RPMI8226 (cell line): ENCODE results near the gene SOX8.
A peak's percentile ranks its signal among the peaks of the same experiment; 100 is the strongest.

Source experiments
- DNase-seq: peaks from one replicate; pipeline ENCODE4 v3.0.0-alpha.2; 2015

SOX8 gene

GRCh38 chr16:1010815-1011214 is 29.2 kb downstream of the SOX8 start:
- DNase-seq, result no peak

GRCh38 chr16:1011316-1012082 is 29.9 kb downstream of the SOX8 start:
- DNase-seq, result no peak

- DNase-seq, result no peak
These were observed 30.6 kb downstream of the SOX8 start for GRCh38 chr16:1012135-1012534.

GRCh38 chr16:1012722-1013592 is 31.4 kb downstream of the SOX8 start:
- peak; percentile 65 for DNase-seq

GRCh38 chr16:1013593-1013900 is 32.0 kb downstream of the SOX8 start:
- no peak for DNase-seq

- no peak for DNase-seq
These were observed 32.7 kb downstream of the SOX8 start for GRCh38 chr16:1014221-1014620.

- DNase-seq, result no peak
These were observed 33.4 kb downstream of the SOX8 start for GRCh38 chr16:1014771-1015495.

- no peak for DNase-seq
These were observed 37.1 kb downstream of the SOX8 start for GRCh38 chr16:1018447-1019198.

- peak; percentile 62 for DNase-seq
These were observed 37.9 kb downstream of the SOX8 start for GRCh38 chr16:1019231-1020090.

GRCh38 chr16:1020091-1020399 is 38.5 kb downstream of the SOX8 start:
- no peak for DNase-seq

- DNase-seq, result no peak
These were observed 39.0 kb downstream of the SOX8 start for GRCh38 chr16:1020591-1020990.

GRCh38 chr16:1021553-1022160 is 40.1 kb downstream of the SOX8 start:
- DNase-seq, result no peak

GRCh38 chr16:1022466-1022865 is 40.9 kb downstream of the SOX8 start:
- DNase-seq, result no peak

GRCh38 chr16:1024138-1024537 is 42.6 kb downstream of the SOX8 start:
- DNase-seq, result no peak

GRCh38 chr16:1025183-1025809 is 43.7 kb downstream of the SOX8 start:
- DNase-seq, result peak; percentile 31

GRCh38 chr16:1026057-1026783 is 44.6 kb downstream of the SOX8 start:
- no peak for DNase-seq

- DNase-seq, result no peak
These were observed 45.4 kb downstream of the SOX8 start for GRCh38 chr16:1026784-1027500.

- DNase-seq, result no peak
These were observed 45.9 kb downstream of the SOX8 start for GRCh38 chr16:1027501-1027815.

GRCh38 chr16:1028056-1028455 is 46.5 kb downstream of the SOX8 start:
- DNase-seq, result no peak
